Right cardiac atrium (tissue), 5 donors: Measurements from ENCODE around the gene CYP27C1. TPM values are rescaled to one million over a fixed set of nuclear protein-coding genes. Genes with fewer than 3 reads are reported as not detected.

ENCODE experiments used
- ATAC-seq, 2 donors: fragments of 200-7000 bp; cut with Tn5 transposase; one replicate each; pipeline versions ENCODE4 v1.8.0 to v1.9.1; 2020; ENCODE audit warnings: moderate library complexity in 2 of 2, mild to moderate bottlenecking in 1 of 2
- DNase-seq, 3 donors: peaks; one replicate each; pipeline ENCODE4 v3.0.0-alpha.2; 2020
- H3K27ac ChIP-seq: one replicate; pipeline ENCODE4 v1.5.1; 2013; ENCODE audit warnings: mild to moderate bottlenecking, low read length, control low read depth, moderate library complexity
- H3K27me3 ChIP-seq: one replicate; pipeline ENCODE4 v1.6.1; 2013; ENCODE audit not compliant: control insufficient read depth, insufficient read depth
- H3K4me1 ChIP-seq: one replicate; pipeline ENCODE4 v1.6.1; 2013; ENCODE audit warnings: low read length; ENCODE audit not compliant: control insufficient read depth, insufficient read depth
- H3K4me3 ChIP-seq: one replicate; pipeline ENCODE4 v1.5.1; 2013; ENCODE audit warnings: low read length, control low read depth
- H3K9me3 ChIP-seq: one replicate; pipeline ENCODE4 v1.6.1; 2013; ENCODE audit warnings: low read length; ENCODE audit not compliant: control insufficient read depth
- WGBS: extraction: QIAGEN DNeasy Blood & Tissue Kit; methylation state at CpG from one replicate; pipeline ENCODE4 v1.1.7; 2013; 5-methylcytosine and 5-hydroxymethylcytosine counted together
- intact Hi-C, 4 donors: fragments of 100-400 bp; cut with DNase I; formaldehyde crosslinking; loops; one replicate each; pipeline versions ENCODE4 v1.11.0 to v1.14.0; 2022 to 2023
- polyA plus RNA-seq: library from polyadenylated mRNA; stranded (reverse); fragments of 200-250 nt; gene quantifications from one replicate; pipeline ENCODE4 v1.2.3, GENCODE V29; 2013
- total RNA-seq, 4 donors: library from RNA; stranded (reverse); fragmentation: NEBNext Ultra II Directional; extraction: Animal tissue kit (Norgen Biotek cat#: 25700); gene quantifications; one replicate each; pipeline ENCODE4 v1.2.1, GENCODE V29; 2021
- donor health status: healthy with polysubstance abuse.
- donor health status: DM: no; HTN: yes; CAD: no.
- donor health status: DM: no; HTN: no; CAD: no.
- donor health status: DM: no; HTN: yes; CAD: no; lungs with severe emphysema.
- donor health status: DM: yes; HTN: yes; CAD: no.

Gene CYP27C1
- total and polyA plus RNA-seq, 5 donors = 0.18 to 0.29 (median 0.22) TPM

- H3K4me1 ChIP-seq = no peaks in the 10 kb centered on the region
- no peak overlapping the region for H3K27ac ChIP-seq
- intact Hi-C loops = no loop called here
- H3K4me3 ChIP-seq = no peak overlapping the region
- WGBS = 35% methylated on average over 1 of the region's 1 CpG
- DNase-seq (no peak), ATAC-seq (peak in 1 of 2 donors; percentile 25)
- no peaks in the 10 kb centered on the region for H3K9me3 ChIP-seq
- H3K27me3 ChIP-seq = no peaks in the 10 kb centered on the region
Observed at GRCh38 chr2:127145280-127145895, 74.7 kb downstream of the CYP27C1 start.

- no peak overlapping the region for H3K27ac ChIP-seq
- WGBS = 66% methylated on average over 11 of the region's 11 CpGs
- intact Hi-C loops = no loop called here
- no peaks in the 10 kb centered on the region for H3K9me3 ChIP-seq
- no peaks in the 10 kb centered on the region for H3K27me3 ChIP-seq
- H3K4me3 ChIP-seq = no peak overlapping the region
- ATAC-seq = peak in 1 of 2 donors; percentile 73
- H3K4me1 ChIP-seq = no peaks in the 10 kb centered on the region
- DNase-seq = no peak
Observed at GRCh38 chr2:127143841-127144782, 76.0 kb downstream of the CYP27C1 start.

- H3K27ac ChIP-seq = no peak overlapping the region
- no peaks in the 10 kb centered on the region for H3K4me1 ChIP-seq
- ATAC-seq = no peak
- H3K4me3 ChIP-seq = no peak overlapping the region
- no peaks in the 10 kb centered on the region for H3K27me3 ChIP-seq
- WGBS = 87% methylated on average over 4 of the region's 4 CpGs
- no peaks in the 10 kb centered on the region for H3K9me3 ChIP-seq
- intact Hi-C loops = no loop called here
- no peak for DNase-seq
Observed at GRCh38 chr2:127142663-127143630, 77.2 kb downstream of the CYP27C1 start.

GRCh38 chr2:127140538-127140937, 79.6 kb downstream of the CYP27C1 start:
- Histone ChIP-seq H3K27ac (no peak overlapping the region), H3K27me3 (no peaks in the 10 kb centered on the region), H3K4me1 (no peaks in the 10 kb centered on the region), H3K4me3 (no peak overlapping the region), H3K9me3 (no peaks in the 10 kb centered on the region)
- WGBS = 69% methylated on average over 13 of the region's 13 CpGs
- DNase-seq (no peak), ATAC-seq (no peak)
- intact Hi-C loops = no loop called here

- intact Hi-C loops = no loop called here
- no peak for ATAC-seq
- no peaks in the 10 kb centered on the region for H3K9me3 ChIP-seq
- H3K27ac ChIP-seq = no peak overlapping the region
- no peak overlapping the region for H3K4me3 ChIP-seq
- no peaks in the 10 kb centered on the region for H3K27me3 ChIP-seq
- no peak for DNase-seq
- 74% methylated on average over 2 of the region's 2 CpGs for WGBS
- no peaks in the 10 kb centered on the region for H3K4me1 ChIP-seq
Observed at GRCh38 chr2:127139766-127140165, 80.3 kb downstream of the CYP27C1 start.

- Histone ChIP-seq H3K4me3 (no peak overlapping the region), H3K9me3 (no peaks in the 10 kb centered on the region), H3K27me3 (no peaks in the 10 kb centered on the region), H3K4me1 (no peaks in the 10 kb centered on the region), H3K27ac (no peak overlapping the region)
- intact Hi-C loops = no loop called here
- peak in 1 of 2 donors; percentile 34 for ATAC-seq
- 92% methylated on average over 12 of the region's 12 CpGs for WGBS
- no peak for DNase-seq
Observed at GRCh38 chr2:127138281-127138680, 81.8 kb downstream of the CYP27C1 start.

- WGBS = 94% methylated on average over 15 of the region's 15 CpGs
- intact Hi-C loops = no loop called here
- Histone ChIP-seq H3K9me3 (no peaks in the 10 kb centered on the region), H3K4me3 (no peak overlapping the region), H3K4me1 (no peaks in the 10 kb centered on the region), H3K27ac (no peak overlapping the region), H3K27me3 (no peaks in the 10 kb centered on the region)
- DNase-seq (no peak), ATAC-seq (peak; percentile 25 to 35)
Observed at GRCh38 chr2:127137741-127138140, 82.4 kb downstream of the CYP27C1 start.

GRCh38 chr2:127137225-127137624, 82.9 kb downstream of the CYP27C1 start:
- 90% methylated on average over 12 of the region's 12 CpGs for WGBS
- H3K9me3 ChIP-seq = no peaks in the 10 kb centered on the region
- H3K27ac ChIP-seq = no peak overlapping the region
- intact Hi-C loops = no loop called here
- no peaks in the 10 kb centered on the region for H3K4me1 ChIP-seq
- H3K4me3 ChIP-seq = no peak overlapping the region
- no peak for ATAC-seq
- DNase-seq = no peak
- no peaks in the 10 kb centered on the region for H3K27me3 ChIP-seq

GRCh38 chr2:127134833-127135830, 85.0 kb downstream of the CYP27C1 start:
- intact Hi-C loops = no loop called here
- Histone ChIP-seq H3K27ac (no peak overlapping the region), H3K9me3 (no peaks in the 10 kb centered on the region), H3K4me1 (no peaks in the 10 kb centered on the region), H3K27me3 (no peaks in the 10 kb centered on the region), H3K4me3 (no peak overlapping the region)
- DNase-seq = peak in 1 of 3 donors; percentile 65
- 79% methylated on average over 15 of the region's 15 CpGs for WGBS
- peak; percentile 45 to 51 for ATAC-seq

GRCh38 chr2:127134235-127134634, 85.9 kb downstream of the CYP27C1 start:
- Histone ChIP-seq H3K4me1 (no peaks in the 10 kb centered on the region), H3K9me3 (no peaks in the 10 kb centered on the region), H3K4me3 (no peak overlapping the region), H3K27me3 (no peaks in the 10 kb centered on the region), H3K27ac (no peak overlapping the region)
- no peak for ATAC-seq
- WGBS = 79% methylated on average over 4 of the region's 4 CpGs
- DNase-seq = no peak
- intact Hi-C loops = no loop called here
